Uterus (tissue), 2 donors: ENCODE results near the gene GKN1.

Source experiments
- POLR2A ChIP-seq, 2 donors: fragments of 450-650 bp; IDR thresholded peaks; one replicate each; pipeline ENCODE4 v1.6.1; 2016; ENCODE audit warnings: antibody characterized with exemption in 2 of 2, mild to moderate bottlenecking in 1 of 2, moderate library complexity in 1 of 2
- TF ChIP-seq, protein P1 (sequence below), 4 experiments: fragments of 200-600 bp in 2 of 4; fragments of 450-650 bp in 2 of 4; sonication (generic) in 2 of 4; IDR thresholded peaks; one replicate each; pipeline ENCODE4 v1.5.1; 2016 to 2019; ENCODE audit warnings: antibody characterized with exemption in 4 of 4, mild to moderate bottlenecking in 2 of 4, moderate library complexity in 1 of 4

DNA sequence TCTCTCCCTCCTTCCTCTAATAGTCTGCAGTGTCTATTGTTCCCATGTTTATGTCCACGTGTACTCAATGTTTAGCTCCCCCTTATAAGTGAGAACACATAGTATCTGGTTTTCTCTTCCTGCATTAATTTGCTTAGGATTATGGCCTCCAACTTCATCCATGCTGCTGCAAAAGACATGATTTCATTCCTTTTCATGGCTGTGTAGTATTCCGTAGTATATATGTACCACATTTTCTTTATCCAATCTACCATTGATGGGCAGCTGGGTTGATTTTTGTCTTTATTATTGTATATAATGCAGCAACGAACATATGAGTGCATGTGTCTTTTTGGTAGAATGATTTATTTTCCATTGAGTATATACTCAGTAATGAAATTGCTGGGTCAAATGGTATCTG lies 35.5 kb upstream of the GKN1 start:
- TF ChIP-seq, protein P1, sequence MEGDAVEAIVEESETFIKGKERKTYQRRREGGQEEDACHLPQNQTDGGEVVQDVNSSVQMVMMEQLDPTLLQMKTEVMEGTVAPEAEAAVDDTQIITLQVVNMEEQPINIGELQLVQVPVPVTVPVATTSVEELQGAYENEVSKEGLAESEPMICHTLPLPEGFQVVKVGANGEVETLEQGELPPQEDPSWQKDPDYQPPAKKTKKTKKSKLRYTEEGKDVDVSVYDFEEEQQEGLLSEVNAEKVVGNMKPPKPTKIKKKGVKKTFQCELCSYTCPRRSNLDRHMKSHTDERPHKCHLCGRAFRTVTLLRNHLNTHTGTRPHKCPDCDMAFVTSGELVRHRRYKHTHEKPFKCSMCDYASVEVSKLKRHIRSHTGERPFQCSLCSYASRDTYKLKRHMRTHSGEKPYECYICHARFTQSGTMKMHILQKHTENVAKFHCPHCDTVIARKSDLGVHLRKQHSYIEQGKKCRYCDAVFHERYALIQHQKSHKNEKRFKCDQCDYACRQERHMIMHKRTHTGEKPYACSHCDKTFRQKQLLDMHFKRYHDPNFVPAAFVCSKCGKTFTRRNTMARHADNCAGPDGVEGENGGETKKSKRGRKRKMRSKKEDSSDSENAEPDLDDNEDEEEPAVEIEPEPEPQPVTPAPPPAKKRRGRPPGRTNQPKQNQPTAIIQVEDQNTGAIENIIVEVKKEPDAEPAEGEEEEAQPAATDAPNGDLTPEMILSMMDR (IDR thresholded peaks at IDR 0.05): no peak
- no peak for TF ChIP-seq POLR2A (IDR thresholded peaks at IDR 0.05)
